Keratinocyte (primary cell): ENCODE measurements around the gene SEC14L5.

ENCODE experiments used
- CTCF ChIP-seq, 3 experiments: IDR thresholded peaks in 1 of 3; conservative IDR thresholded peaks in 1 of 3; optimal IDR thresholded peaks in 1 of 3; 2 replicates in 2 of 3; 3 replicates in 1 of 3; pipeline versions ENCODE3 to v1.5.1; 2011; ENCODE audit warnings: low read length in 3 of 3, mild to moderate bottlenecking in 3 of 3, moderate library complexity in 2 of 3, control low read depth in 1 of 3, inconsistent platforms in 1 of 3; ENCODE audit not compliant: insufficient read depth in 2 of 3; ENCODE audit errors: extremely low read depth in 1 of 3
- EZH2 ChIP-seq: IDR thresholded peaks from one replicate; pipeline ENCODE4 v1.6.1; 2012; ENCODE audit warnings: inconsistent platforms, mild to moderate bottlenecking, low read length, moderate library complexity

DNA sequence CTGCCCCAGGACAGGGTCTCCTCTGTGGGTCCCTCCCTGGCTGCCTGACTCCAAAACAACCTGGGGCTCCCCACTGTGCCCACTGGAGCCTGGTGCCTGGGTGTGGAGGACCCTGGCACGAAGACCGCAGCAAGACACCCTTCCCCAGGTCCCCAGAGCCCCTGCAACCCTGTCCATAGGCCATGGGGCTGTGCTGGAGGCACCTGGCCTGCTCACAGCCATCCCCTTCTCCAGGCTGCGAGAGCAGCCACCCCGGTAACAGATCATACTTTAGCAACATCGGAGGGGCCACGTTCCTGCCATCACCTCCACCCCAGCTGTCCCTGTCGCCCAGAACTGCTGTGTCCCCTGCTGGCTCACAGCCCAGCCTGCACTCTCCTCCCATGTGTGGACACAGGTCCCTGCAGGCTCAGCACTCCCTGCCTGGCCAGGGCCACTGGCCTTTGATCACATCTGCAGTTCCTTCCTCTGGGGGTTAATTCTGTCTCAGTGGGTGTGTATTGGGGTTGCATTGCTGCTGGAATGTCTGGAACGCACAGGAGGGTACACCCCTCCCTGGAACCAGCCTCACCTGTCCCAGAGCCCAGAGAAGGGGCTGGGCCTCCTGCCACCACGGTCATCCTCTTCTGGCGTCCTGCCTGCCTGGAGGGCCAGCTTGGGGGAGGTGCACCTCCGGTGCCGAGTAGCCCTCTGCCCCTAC lies 33.4 kb upstream of the SEC14L5 start:
- TF ChIP-seq CTCF (optimal IDR thresholded peaks at IDR 0.05 in 1 of 3, IDR thresholded peaks at IDR 0.05 in 1 of 3, conservative IDR thresholded peaks at IDR 0.05 in 1 of 3; ENCODE audit: extremely low read depth in 1 of 3, insufficient read depth in 2 of 3, low read length in 3 of 3) (no peak), EZH2 (no peak)
